Smooth muscle cell (in vitro differentiated cells): Measurements from ENCODE around the gene BLOC1S3. TPM values are rescaled to one million over a fixed set of nuclear protein-coding genes. Genes with fewer than 3 reads are reported as not detected.

Experiments
- DNase-seq: peaks from one replicate; lab custom pipeline; 2025; ENCODE audit not compliant: unreplicated experiment; lab: John Stamatoyannopoulos, UW
- H2AFZ ChIP-seq: fragments of 200-600 bp; sonication (generic); 2 replicates; pipeline ENCODE4 v1.6.0; 2016; ENCODE audit warnings: antibody characterized with exemption, low read depth, mild to moderate bottlenecking
- H3F3A ChIP-seq: fragments of 200-600 bp; sonication (generic); 2 replicates; pipeline ENCODE4 v1.6.0; 2017; ENCODE audit warnings: antibody characterized with exemption, low read depth
- H3K27ac ChIP-seq: fragments of 200-600 bp; sonication (generic); 2 replicates; pipeline ENCODE4 v1.5.1; 2016; ENCODE audit warnings: low read depth, mild to moderate bottlenecking
- H3K27me3 ChIP-seq: fragments of 200-600 bp; sonication (generic); 2 replicates; pipeline ENCODE4 v1.6.1; 2016; ENCODE audit warnings: low read depth, mild to moderate bottlenecking
- H3K36me3 ChIP-seq: fragments of 200-600 bp; sonication (generic); 2 replicates; pipeline ENCODE4 v1.5.1; 2016; ENCODE audit warnings: low read depth
- H3K4me1 ChIP-seq: fragments of 200-600 bp; sonication (generic); 2 replicates; pipeline ENCODE4 v1.5.1; 2016; ENCODE audit warnings: low read depth
- H3K4me2 ChIP-seq: fragments of 200-600 bp; sonication (generic); 2 replicates; pipeline ENCODE4 v1.6.0; 2016; ENCODE audit warnings: mild to moderate bottlenecking
- H3K4me3 ChIP-seq: fragments of 200-600 bp; sonication (generic); 2 replicates; pipeline ENCODE4 v1.5.1; 2016; ENCODE audit warnings: mild to moderate bottlenecking
- H3K79me2 ChIP-seq: fragments of 200-600 bp; sonication (generic); 2 replicates; pipeline ENCODE4 v1.6.0; 2016; ENCODE audit warnings: low read depth, mild to moderate bottlenecking
- H3K9ac ChIP-seq: fragments of 200-600 bp; sonication (generic); 2 replicates; pipeline ENCODE4 v1.6.0; 2016; ENCODE audit warnings: low read depth
- H3K9me3 ChIP-seq: fragments of 200-600 bp; sonication (generic); replicated peaks from 2 replicates; pipeline ENCODE4 v1.5.1; 2016; ENCODE audit warnings: low read depth
- H4K20me1 ChIP-seq: fragments of 200-600 bp; sonication (generic); 2 replicates; pipeline ENCODE4 v1.6.0; 2016; ENCODE audit warnings: low read depth
- CTCF ChIP-seq: fragments of 200-600 bp; sonication (generic); IDR thresholded peaks from 2 replicates; pipeline ENCODE4 v1.5.1; 2017; ENCODE audit warnings: borderline replicate concordance, mild to moderate bottlenecking, antibody characterized with exemption; ENCODE audit not compliant: insufficient read depth, poor library complexity, severe bottlenecking
- WGBS: methylation state at CpG from one replicate; pipeline ENCODE4 v1.1.7; 2016; ENCODE audit warnings: low lambda C conversion rate; 5-methylcytosine and 5-hydroxymethylcytosine counted together
- polyA plus RNA-seq: library from polyadenylated mRNA; unstranded; fragments of >200 nt; fragmentation: Nextera tagmentation; extraction: Ambion mirVana; gene quantifications from 2 replicates; pipeline ENCODE4 v1.2.1, GENCODE V29; 2016
- total RNA-seq: library from RNA; depleted of rRNA; stranded (reverse); fragments of >200 nt; gene quantifications from 2 replicates; pipeline ENCODE4 v1.2.3, GENCODE V29; 2014

Gene BLOC1S3
- total and polyA plus RNA-seq, 2 experiments from 2014 or later: 3.5 to 7.7 TPM

GRCh38 chr19:45163156-45163555, 15.4 kb upstream of the BLOC1S3 start:
- no peak overlapping the region for H3K27ac ChIP-seq
- no peak for TF ChIP-seq CTCF
- no peak overlapping the region for H2AFZ ChIP-seq
- WGBS: 83% methylated on average over 16 of the region's 17 CpGs
- H3K9me3 ChIP-seq: no peaks in the 10 kb centered on the region
- no peak for DNase-seq
- no peaks in the 10 kb centered on the region for H3K36me3 ChIP-seq
- no peaks in the 10 kb centered on the region for H3K27me3 ChIP-seq
- no peaks in the 10 kb centered on the region for H3F3A ChIP-seq
- H3K4me2 ChIP-seq: no peak overlapping the region
- no peaks in the 10 kb centered on the region for H3K79me2 ChIP-seq
- H3K4me3 ChIP-seq: no peak overlapping the region
- H3K4me1 ChIP-seq: no peaks in the 10 kb centered on the region
- H3K9ac ChIP-seq: no peak overlapping the region
- no peaks in the 10 kb centered on the region for H4K20me1 ChIP-seq

- DNase-seq: no peak
- H3K79me2 ChIP-seq: no peaks in the 10 kb centered on the region
- H4K20me1 ChIP-seq: no peaks in the 10 kb centered on the region
- no peak for TF ChIP-seq CTCF
- H3K27ac ChIP-seq: no peak overlapping the region
- H3K4me1 ChIP-seq: no peaks in the 10 kb centered on the region
- H3K4me3 ChIP-seq: no peak overlapping the region
- no peak overlapping the region for H3K9ac ChIP-seq
- H3F3A ChIP-seq: no peaks in the 10 kb centered on the region
- no peaks in the 10 kb centered on the region for H3K27me3 ChIP-seq
- H3K36me3 ChIP-seq: no peaks in the 10 kb centered on the region
- peak overlapping the region; percentile 60 for H3K4me2 ChIP-seq
- no peaks in the 10 kb centered on the region for H3K9me3 ChIP-seq
- no peak overlapping the region for H2AFZ ChIP-seq
- WGBS: 82% methylated on average over 15 of the region's 15 CpGs
These were observed 14.7 kb upstream of the BLOC1S3 start for GRCh38 chr19:45163751-45164460.

- H3K27ac ChIP-seq: no peak overlapping the region
- H3F3A ChIP-seq: no peaks in the 10 kb centered on the region
- no peaks in the 10 kb centered on the region for H3K9me3 ChIP-seq
- H3K9ac ChIP-seq: no peak overlapping the region
- H3K36me3 ChIP-seq: no peaks in the 10 kb centered on the region
- 32% methylated on average over 23 of the region's 27 CpGs for WGBS
- no peaks in the 10 kb centered on the region for H4K20me1 ChIP-seq
- H3K4me2 ChIP-seq: peak overlapping the region; percentile 60
- peak; percentile 25 for DNase-seq
- no peaks in the 10 kb centered on the region for H3K27me3 ChIP-seq
- no peaks in the 10 kb centered on the region for H3K79me2 ChIP-seq
- no peaks in the 10 kb centered on the region for H3K4me1 ChIP-seq
- no peak overlapping the region for H3K4me3 ChIP-seq
- no peak overlapping the region for H2AFZ ChIP-seq
- TF ChIP-seq CTCF: no peak
These were observed 13.8 kb upstream of the BLOC1S3 start for GRCh38 chr19:45164577-45165335.
